Measurements from ENCODE around the gene SOX9.

SOX9 gene

GRCh38 chr17:72120642-72121163 lies at the start of gene SOX9:
Gene SOX9 (plus strand): TSS chr17:72121020. CDS start chr17:72121392, 372 bp downstream.
- no peak for DNase-seq (ENCODE audit: low read depth in 2 of 2, low spot score in 1 of 2)

- no peak for DNase-seq (ENCODE audit: low read depth in 2 of 2, low spot score in 1 of 2)
Measured at GRCh38 chr17:72071330-72071729, 49.5 kb upstream of the SOX9 start.

GRCh38 chr17:72075995-72076677 lies 44.7 kb upstream of the SOX9 start:
- DNase-seq (ENCODE audit: low read depth in 2 of 2, low spot score in 1 of 2): no peak

- DNase-seq (ENCODE audit: low read depth in 2 of 2, low spot score in 1 of 2): no peak
Measured at GRCh38 chr17:72076678-72077030, 44.2 kb upstream of the SOX9 start.

GRCh38 chr17:72077326-72077960 lies 43.4 kb upstream of the SOX9 start:
- no peak for DNase-seq (ENCODE audit: low read depth in 2 of 2, low spot score in 1 of 2)

GRCh38 chr17:72079700-72080099 lies 41.1 kb upstream of the SOX9 start:
- no peak for DNase-seq (ENCODE audit: low read depth in 2 of 2, low spot score in 1 of 2)

- DNase-seq (ENCODE audit: low read depth in 2 of 2, low spot score in 1 of 2): no peak
Measured at GRCh38 chr17:72087876-72088275, 32.9 kb upstream of the SOX9 start.

GRCh38 chr17:72089453-72089987 lies 31.3 kb upstream of the SOX9 start:
- no peak for DNase-seq (ENCODE audit: low read depth in 2 of 2, low spot score in 1 of 2)

GRCh38 chr17:72090108-72090507 lies 30.7 kb upstream of the SOX9 start:
- no peak for DNase-seq (ENCODE audit: low read depth in 2 of 2, low spot score in 1 of 2)

- no peak for DNase-seq (ENCODE audit: low read depth in 2 of 2, low spot score in 1 of 2)
Measured at GRCh38 chr17:72092710-72093322, 28.0 kb upstream of the SOX9 start.

GRCh38 chr17:72093707-72094106 lies 27.1 kb upstream of the SOX9 start:
- no peak for DNase-seq (ENCODE audit: low read depth in 2 of 2, low spot score in 1 of 2)

GRCh38 chr17:72095316-72095715 lies 25.5 kb upstream of the SOX9 start:
- no peak for DNase-seq (ENCODE audit: low read depth in 2 of 2, low spot score in 1 of 2)

- DNase-seq (ENCODE audit: low read depth in 2 of 2, low spot score in 1 of 2): no peak
Measured at GRCh38 chr17:72097144-72097543, 23.7 kb upstream of the SOX9 start.

- DNase-seq (ENCODE audit: low read depth in 2 of 2, low spot score in 1 of 2): no peak
Measured at GRCh38 chr17:72099919-72100318, 20.9 kb upstream of the SOX9 start.

- DNase-seq (ENCODE audit: low read depth in 2 of 2, low spot score in 1 of 2): no peak
Measured at GRCh38 chr17:72100470-72100869, 20.4 kb upstream of the SOX9 start.

- DNase-seq (ENCODE audit: low read depth in 2 of 2, low spot score in 1 of 2): no peak
Measured at GRCh38 chr17:72101526-72101925, 19.3 kb upstream of the SOX9 start.

- no peak for DNase-seq (ENCODE audit: low read depth in 2 of 2, low spot score in 1 of 2)
Measured at GRCh38 chr17:72102366-72102765, 18.5 kb upstream of the SOX9 start.

GRCh38 chr17:72104164-72104862 lies 16.5 kb upstream of the SOX9 start:
- no peak for DNase-seq (ENCODE audit: low read depth in 2 of 2, low spot score in 1 of 2)

GRCh38 chr17:72104863-72105234 lies 16.0 kb upstream of the SOX9 start:
- no peak for DNase-seq (ENCODE audit: low read depth in 2 of 2, low spot score in 1 of 2)

GRCh38 chr17:72107100-72107499 lies 13.7 kb upstream of the SOX9 start:
- DNase-seq (ENCODE audit: low read depth in 2 of 2, low spot score in 1 of 2): no peak

GRCh38 chr17:72110231-72110941 lies 10.4 kb upstream of the SOX9 start:
- DNase-seq (ENCODE audit: low read depth in 2 of 2, low spot score in 1 of 2): no peak
